SH-SY5Y (cell line): Measurements from ENCODE around the gene SYNE4.

Experiments used
- GATA2 ChIP-seq: IDR thresholded peaks from 2 replicates; pipeline ENCODE4 v1.6.1; 2011; ENCODE audit warnings: mild to moderate bottlenecking, low read depth, low read length
- GATA3 ChIP-seq: IDR thresholded peaks from 2 replicates; pipeline ENCODE4 v1.6.1; 2011; ENCODE audit warnings: low read depth, mild to moderate bottlenecking, low read length, moderate library complexity

The SYNE4 gene

DNA sequence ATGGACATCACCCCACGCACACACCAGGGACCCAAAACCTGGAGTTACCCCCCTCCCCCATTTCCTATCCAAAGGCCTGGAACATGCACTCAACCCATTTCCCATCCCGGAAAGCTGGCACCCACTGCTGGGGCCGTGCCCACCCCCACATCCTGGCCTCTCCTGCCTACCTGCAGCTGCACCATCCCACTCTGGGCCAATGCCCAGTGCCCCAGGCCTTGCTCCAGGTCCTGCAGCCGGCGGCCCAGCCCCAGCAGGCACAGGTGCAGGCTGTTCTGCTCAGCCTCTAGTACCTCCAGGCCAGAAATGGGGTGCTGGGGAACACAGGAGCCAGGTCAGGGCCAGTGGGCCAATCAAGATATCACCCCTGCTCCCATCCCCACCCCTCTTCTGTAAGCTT, 1.7 kb downstream of the SYNE4 start:
- TF ChIP-seq GATA3, result no peak
- TF ChIP-seq GATA2, result no peak

DNA sequence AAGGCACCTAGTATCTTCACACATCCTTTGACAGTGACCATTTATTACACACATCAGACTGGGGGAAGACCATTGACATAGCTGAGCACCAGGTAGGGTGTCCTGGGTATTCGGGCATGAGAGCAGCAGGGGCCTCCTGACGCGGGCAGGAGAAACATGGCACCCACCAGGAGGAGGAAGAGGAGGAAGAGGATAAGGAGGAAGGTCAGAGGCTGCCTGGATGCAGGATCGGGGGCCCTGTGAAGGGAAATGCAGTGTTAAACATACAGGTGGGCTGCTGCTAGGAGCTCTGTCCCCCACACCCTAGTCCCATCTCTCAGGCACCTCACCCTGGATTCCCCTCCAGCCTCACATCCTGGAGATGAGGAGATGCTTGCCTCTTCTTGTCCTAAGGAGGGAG, 5.3 kb downstream of the SYNE4 start:
- TF ChIP-seq GATA3, result no peak
- TF ChIP-seq GATA2, result no peak

DNA sequence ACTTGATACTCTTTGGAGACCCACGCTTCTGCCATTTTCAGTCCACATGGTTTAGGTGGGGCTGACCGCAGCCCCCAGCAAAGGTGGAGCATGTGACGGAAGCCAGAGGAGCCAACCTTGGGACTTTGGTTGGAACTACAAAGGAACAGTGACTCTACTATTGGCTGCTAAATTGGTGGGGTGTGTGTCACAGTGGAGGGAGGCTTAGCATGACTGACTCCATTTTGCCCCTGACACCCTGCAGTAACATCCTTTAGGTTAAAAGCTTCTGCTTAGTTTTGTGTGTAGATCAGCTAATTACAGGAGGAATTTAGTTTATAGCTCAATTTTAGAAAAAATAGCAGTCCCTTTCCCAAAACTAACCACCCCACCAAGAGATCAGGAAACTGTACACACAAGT, 7.0 kb downstream of the SYNE4 start:
- TF ChIP-seq GATA2 (no peak), GATA3 (no peak)

DNA sequence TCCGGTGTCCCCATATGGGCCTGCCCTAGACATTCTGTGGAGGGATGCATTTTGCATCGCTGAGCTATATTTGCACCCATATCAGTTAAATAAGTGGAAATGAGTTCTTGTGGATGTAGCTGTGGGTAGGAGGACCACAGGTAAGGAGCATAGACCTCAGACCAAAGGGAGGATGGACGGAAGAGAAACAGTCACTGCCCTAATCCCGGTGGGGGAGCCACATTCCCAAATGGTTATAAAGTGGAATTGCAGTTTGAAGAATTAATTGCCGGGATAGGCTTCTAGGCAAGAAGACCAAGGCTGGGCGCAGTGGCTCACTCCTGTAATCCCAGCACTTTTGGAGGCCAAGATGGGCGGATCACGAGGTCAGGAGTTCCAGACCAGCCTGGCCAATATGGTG, 11.8 kb downstream of the SYNE4 start:
- no peak for TF ChIP-seq GATA2

DNA sequence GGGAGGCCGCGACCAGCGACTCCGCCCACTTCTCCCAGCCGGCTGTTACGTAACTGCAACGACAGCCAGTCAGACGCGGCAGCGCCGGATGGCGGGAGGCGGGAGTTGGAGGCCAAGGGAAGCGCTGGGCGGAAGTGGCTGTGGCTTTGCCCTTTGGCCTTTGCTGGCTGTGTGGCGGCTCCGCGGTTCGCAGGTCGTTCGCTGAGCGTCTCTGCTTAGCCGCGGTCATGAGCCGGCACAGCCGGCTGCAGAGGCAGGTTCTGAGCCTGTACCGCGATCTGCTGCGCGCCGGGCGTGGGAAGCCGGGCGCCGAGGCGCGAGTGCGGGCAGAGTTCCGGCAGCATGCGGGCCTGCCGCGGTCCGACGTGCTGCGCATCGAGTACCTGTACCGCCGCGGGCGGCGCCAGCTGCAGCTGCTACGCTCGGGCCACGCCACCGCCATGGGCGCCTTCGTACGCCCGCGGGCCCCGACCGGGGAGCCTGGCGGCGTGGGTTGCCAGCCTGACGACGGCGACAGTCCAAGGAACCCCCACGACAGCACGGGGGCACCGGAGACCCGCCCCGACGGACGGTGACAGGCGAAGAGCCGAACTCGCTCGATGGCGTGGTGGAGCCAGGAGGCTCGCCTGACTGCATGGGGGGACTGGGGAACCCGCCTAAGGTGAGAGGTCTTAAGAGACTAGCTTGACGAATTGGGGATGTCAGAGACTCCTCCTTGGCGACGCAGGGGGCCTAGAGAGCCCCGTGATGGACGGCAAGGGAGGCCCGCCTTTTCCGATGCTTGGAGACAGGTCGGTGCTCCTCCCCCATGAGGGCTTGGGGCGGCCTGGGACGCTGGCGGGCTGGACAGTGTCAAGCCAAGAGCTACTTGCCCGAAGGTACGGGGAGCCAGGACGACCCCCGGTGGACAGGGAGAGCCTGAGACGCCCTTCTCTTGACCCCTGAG, 13.3 kb downstream of the SYNE4 start, which contains the start of gene SDHAF1:
Gene SDHAF1 (plus strand): TSS at position 141 of the 946 bp plus-strand sequence. CDS start 87 bp downstream, at position 228.
- TF ChIP-seq GATA3 (no peak), GATA2 (no peak)

DNA sequence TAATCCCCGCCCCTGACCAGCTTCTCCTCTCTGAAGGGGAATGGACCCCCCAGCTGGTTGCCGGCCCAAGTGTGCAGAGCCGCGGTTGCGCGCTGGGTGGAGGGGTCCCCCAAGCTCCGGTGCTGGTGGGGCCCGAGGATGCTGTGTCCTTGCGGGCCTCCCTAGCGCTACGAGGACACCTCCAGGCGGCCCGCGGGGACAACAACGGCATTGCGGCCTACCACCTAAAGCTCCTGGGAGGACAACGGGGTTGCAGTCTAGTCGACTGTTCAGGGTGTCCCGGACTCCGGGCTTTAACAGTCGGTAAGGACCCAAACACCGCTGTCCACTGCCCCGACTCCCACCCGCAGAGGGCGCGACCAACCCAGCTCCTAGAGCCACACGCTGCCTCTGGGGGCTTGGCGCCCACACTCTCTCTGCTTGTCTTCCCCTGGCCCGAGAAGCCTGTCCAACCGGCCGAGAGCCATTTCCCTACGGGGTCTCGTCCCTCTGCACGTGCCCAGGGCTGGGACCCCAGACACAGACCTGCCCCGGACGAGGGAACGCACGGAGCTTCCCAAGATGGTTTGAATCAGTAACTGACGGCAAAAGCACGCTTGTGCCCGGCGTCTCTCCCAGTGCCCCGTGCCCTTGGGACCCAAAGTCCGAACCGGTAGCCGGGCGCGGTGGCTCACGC, 14.6 kb downstream of the SYNE4 start:
- TF ChIP-seq GATA2 (no peak), GATA3 (no peak)

DNA sequence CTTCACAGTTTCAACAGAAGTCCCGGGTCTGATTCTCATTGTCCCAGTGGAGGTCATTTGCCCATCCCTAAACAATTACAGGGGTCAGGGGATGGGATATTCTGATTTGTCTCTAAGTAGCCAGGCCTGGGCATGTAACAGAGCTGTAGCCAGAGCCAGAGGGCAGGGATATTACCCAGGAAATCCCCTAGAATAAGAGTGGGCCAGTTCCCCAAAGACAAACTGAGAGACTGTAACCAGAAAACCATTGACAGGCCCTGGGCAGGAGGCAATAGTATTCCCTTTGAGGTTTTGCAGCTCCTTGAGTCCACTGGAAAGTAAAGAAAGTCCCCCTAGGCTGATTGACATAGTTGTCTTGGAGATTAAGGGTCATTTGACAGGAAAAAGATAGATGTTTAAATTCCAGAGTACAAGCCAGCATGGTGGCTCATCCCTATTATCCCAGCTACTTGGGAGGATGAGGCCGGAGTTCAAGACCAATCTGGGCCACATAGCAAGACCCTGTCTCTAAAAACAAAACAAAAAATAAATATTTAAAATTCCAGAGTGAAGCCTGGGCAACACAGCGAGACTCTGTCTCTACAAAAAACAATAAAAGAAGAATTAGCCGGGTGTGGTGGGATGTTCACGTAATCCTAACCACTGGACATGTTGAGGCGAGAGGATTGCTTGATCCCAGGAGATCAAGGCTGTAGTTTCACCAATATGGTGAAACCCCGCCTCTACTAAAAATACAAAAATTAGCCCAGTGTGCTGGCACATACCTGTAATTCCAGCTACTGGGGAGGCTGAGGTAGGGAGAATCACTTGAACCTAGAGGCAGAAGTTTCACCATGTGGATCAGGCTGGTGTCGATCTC, 15.5 kb downstream of the SYNE4 start:
- TF ChIP-seq GATA3 (no peak), GATA2 (no peak)

DNA sequence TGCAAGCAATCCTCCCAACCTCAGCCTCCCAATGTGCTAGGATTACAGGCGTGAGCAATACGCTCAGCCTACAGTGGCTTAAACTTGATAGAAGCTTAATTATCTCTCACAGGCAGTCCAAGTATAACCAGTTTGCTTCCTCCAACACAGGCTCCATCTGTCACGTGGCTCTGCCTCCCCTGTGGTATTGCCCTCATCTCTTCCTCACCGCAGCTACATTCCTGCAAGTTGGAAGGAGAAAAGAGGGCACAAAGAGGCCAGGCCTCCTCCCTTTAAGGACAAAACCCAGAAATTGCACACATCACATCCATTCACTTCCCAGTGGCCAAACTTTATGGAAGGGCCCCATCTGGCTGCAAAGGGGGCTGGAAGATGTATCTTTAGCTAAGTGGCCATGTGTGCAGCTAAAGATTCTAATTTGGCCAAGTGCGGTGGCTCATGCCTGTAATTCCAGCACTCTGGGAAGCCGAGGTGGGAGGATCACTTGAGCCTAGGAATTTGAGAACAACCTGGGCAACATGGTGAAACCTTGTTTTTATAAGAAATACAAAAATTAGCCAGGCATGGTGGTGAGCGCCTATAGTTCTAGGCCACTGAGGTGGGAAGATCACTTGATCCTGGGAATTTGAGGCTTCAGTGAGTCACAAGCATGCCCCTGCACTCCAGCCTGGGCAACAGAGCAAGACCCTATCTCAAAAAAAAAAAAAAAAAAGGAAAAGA, 16.7 kb downstream of the SYNE4 start:
- TF ChIP-seq GATA3 (no peak), GATA2 (no peak)

DNA sequence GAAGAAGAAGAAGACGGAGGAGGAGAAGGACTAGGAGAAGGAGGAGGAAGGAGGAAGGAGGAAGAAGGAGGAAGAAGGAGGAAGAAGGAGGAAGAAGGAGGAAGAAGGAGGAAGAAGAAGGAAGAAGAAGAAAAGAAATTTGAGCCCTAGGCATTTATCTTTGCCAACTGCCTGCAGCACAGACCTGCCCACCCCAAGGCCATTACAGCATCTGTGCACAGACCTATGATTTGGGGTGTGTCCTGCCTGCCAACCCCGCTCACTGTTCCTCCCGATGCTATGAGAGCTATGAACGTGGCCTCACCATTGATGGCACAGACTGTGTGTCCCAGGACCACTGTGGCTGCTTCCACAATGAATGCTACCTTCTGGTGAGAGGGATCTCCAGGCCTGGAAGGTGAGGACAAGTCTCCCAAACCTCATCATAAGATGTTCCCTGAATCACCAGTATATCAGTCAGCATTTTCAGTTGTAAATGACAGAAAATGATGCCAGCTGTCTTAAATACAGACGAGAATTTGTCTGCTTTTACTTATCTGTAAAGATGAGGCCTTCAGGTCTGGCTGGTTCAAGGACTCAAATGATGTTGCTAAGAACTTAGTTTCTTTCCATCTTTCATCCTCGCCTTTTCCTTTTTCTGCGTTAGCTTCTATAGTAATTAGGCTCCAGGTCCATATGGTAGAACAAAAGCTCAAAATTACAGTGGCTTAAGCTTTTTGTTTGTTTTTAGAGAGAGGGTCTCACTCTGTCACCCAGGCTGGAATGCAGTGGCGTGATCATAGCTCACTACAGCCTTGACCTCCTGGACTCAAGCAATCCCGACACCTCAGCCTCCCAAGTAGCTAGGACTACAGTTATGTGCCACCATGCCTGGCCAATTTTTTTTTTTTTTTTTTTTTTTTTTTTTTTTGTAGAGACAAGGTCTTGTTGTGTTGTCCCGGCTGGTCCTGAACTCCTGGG, 17.6 kb downstream of the SYNE4 start:
- TF ChIP-seq GATA2, result no peak
- no peak for TF ChIP-seq GATA3

DNA sequence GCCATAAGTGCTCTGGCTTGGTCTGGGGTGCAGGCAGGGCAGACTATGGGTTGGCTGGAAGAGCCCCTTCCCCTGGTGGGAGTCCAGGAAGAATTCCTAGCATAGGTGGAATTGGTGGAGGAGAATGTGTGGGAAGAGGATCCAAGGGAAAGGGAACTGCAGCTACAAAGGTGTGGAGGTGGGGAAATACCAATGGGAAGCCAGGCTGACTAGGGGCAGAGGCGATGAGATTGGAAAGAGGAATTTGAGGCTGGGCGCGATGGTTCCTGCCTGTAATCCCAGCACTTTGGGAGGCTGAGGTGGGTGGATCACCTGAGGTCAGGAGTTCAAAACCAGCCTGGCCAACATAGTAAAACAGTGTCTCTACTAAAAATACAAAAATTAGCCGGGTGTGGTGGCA, 18.5 kb downstream of the SYNE4 start:
- TF ChIP-seq GATA3, result no peak
- no peak for TF ChIP-seq GATA2

DNA sequence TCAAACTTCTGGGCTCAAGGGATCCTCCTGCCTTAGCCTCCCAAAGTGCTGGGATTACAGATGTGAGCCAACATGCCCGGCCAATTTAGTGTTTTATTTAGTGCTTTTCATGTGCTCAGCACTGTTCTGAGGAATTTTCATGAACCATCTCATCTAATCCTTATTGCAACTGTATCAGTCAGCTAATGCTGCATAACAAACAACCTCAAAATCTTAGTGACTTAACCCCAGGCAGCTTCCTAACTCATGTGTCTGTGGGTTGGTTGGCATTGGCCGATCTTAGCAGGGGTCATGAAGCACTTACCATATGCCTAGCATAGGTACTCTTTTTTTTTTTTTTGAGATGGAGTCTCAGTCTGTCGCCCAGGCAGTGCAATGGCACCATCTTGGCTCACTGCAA, 19.8 kb downstream of the SYNE4 start:
- no peak for TF ChIP-seq GATA3
- no peak for TF ChIP-seq GATA2

DNA sequence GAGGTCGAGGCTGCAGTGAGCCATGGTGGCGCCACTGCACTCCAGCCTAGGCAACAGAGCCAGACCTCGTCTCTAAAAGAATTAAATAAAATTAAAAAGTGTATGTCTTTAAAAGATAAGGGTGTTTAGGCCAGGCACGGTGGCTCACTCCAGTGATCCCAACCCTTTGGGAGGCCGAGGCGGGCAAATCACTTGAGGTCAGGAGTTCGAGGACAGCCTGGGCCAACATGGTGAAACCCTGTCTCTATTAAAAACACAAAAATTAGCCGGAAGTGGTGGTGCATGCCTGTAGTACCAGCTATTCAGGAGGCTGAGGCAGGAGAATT, 21.1 kb downstream of the SYNE4 start:
- TF ChIP-seq GATA2 (no peak), GATA3 (no peak)
